ENCODE measurements around the gene PDZD4.

PDZD4 gene

DNA sequence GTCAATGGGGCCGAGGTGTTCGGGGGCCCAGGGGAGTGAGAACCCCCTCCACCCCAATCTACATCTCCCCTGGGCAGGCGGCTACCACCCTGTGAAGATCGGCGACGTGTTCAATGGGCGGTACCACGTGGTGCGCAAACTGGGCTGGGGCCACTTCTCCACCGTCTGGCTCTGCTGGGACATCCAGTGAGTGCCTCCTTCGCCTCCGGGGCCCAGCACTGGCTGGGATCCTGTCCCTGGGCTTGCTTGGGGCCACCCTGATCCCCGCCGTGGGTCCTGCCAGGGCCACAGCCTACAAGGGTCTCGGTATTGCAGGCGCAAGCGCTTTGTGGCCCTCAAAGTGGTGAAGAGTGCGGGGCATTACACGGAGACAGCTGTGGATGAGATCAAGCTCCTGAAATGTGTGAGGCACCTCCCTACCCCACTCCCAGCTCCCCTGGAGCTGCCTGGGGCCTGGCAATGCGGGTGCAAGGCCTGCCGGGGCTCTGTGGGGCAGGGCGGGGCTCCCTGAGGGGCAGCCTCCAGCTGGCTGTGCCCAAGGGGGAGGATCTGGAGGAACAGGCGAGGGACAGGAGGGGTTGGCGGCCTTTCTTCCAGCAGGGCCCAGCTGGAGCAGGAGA is 48.8 kb downstream of the PDZD4 start:
- TF ChIP-seq, protein P1, sequence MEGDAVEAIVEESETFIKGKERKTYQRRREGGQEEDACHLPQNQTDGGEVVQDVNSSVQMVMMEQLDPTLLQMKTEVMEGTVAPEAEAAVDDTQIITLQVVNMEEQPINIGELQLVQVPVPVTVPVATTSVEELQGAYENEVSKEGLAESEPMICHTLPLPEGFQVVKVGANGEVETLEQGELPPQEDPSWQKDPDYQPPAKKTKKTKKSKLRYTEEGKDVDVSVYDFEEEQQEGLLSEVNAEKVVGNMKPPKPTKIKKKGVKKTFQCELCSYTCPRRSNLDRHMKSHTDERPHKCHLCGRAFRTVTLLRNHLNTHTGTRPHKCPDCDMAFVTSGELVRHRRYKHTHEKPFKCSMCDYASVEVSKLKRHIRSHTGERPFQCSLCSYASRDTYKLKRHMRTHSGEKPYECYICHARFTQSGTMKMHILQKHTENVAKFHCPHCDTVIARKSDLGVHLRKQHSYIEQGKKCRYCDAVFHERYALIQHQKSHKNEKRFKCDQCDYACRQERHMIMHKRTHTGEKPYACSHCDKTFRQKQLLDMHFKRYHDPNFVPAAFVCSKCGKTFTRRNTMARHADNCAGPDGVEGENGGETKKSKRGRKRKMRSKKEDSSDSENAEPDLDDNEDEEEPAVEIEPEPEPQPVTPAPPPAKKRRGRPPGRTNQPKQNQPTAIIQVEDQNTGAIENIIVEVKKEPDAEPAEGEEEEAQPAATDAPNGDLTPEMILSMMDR (IDR thresholded peaks at IDR 0.05; ENCODE audit: low read length, missing control alignments) = no peak

GRCh38 chrX:153780678-153781427 is 49.5 kb downstream of the PDZD4 start, which contains the start of gene SRPK3:
Gene SRPK3, plus strand, starts transcription at chrX:153781041. Its CDS starts 46 bp downstream, at chrX:153781087.
- DNase-seq (ENCODE audit: low read depth) = no peak
- H3K4me3 ChIP-seq (replicated peaks; ENCODE audit: low read depth, low read length) = no peak within 1 kb of the TSS
- TF ChIP-seq, protein P1 (IDR thresholded peaks at IDR 0.05; ENCODE audit: low read length, missing control alignments) = no peak

More for the DNA sequence above, 48.8 kb downstream of the PDZD4 start:
- DNase-seq (ENCODE audit: low read depth) = no peak
- H3K4me3 ChIP-seq (replicated peaks; ENCODE audit: low read depth, low read length) = no peak overlapping the region

GRCh38 chrX:153779891-153780677 is 50.3 kb downstream of the PDZD4 start:
- no peak overlapping the region for H3K4me3 ChIP-seq (replicated peaks; ENCODE audit: low read depth, low read length)
- DNase-seq (ENCODE audit: low read depth) = no peak
- TF ChIP-seq, protein P1 (IDR thresholded peaks at IDR 0.05; ENCODE audit: low read length, missing control alignments) = no peak

DNA sequence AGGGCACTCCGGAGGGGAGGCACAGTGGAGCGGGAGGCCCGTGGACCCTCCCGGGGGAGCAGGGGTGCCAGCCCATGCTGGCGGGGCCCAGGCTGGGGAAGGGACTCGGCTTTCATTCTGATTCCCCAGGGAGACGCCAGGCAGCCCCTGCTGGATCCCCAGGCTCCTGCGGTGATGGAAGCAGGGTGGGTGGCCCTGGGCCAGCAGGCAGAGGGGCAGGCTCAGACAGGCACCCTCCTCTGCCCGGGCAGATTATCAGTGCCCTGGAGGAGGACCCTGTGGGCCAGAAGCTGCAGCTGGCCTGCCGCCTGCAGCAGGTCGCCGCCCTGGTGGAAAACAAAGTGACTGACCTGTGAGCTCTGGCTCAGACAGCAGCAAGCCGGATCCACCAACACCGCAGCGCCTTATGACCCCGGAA is 51.7 kb downstream of the PDZD4 start:
- no peak for DNase-seq (ENCODE audit: low read depth)
- TF ChIP-seq, protein P1 (IDR thresholded peaks at IDR 0.05; ENCODE audit: low read length, missing control alignments) = no peak
- no peak overlapping the region for H3K4me3 ChIP-seq (replicated peaks; ENCODE audit: low read depth, low read length)

GRCh38 chrX:153778181-153778580 is 52.2 kb downstream of the PDZD4 start:
- H3K4me3 ChIP-seq (replicated peaks; ENCODE audit: low read depth, low read length) = no peak overlapping the region
- TF ChIP-seq, protein P1 (IDR thresholded peaks at IDR 0.05; ENCODE audit: low read length, missing control alignments) = no peak
- DNase-seq (ENCODE audit: low read depth) = no peak

DNA sequence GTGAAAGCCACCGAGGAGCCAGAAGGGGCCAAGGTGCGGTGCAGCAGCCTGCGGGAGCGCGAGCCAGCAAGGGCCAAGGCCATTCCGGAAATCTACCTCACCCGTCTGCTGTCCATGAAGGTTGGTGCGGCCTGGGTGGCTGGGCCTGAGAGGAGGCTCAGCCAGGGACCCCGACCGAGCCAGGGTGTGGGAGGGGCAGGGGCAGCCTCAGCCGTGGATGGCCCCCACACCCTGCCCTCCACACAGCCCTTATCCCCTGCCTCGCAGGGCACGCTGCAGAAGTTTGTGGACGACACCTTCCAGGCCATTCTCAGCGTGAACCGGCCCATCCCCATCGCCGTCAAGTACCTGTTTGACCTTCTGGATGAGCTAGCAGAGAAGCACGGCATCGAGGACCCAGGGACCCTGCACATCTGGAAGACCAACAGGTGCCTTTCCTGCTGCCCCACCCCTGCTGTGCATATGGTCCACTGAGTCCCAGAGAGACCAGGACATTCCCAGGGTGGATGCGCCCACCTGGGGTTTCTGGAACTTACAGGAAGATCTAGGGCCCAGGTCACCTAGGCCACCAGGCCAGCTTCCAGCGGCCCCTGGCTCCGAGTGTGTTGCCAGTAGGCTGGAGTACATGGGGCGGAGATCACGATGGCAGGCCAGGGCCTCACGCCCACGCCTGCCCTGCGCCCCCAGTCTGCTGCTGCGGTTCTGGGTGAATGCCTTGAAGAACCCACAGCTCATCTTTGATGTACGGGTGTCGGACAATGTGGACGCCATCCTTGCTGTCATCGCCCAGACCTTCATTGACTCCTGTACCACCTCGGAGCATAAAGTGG is 52.9 kb downstream of the PDZD4 start:
- TF ChIP-seq, protein P1 (IDR thresholded peaks at IDR 0.05; ENCODE audit: low read length, missing control alignments) = no peak
- no peak for DNase-seq (ENCODE audit: low read depth)

More for the DNA sequence above, 52.9 kb downstream of the PDZD4 start:
- no peak overlapping the region for H3K4me3 ChIP-seq (replicated peaks; ENCODE audit: low read depth, low read length)

Measured in fibroblast of pulmonary artery (primary cell).